ENCODE results near the gene RBM26.
"Not testable (repeated sequence)": the region's sequence is repeated elsewhere in the genome, so short reads cannot be mapped to it uniquely, and the experiment has no call there.

Gene RBM26

DNA sequence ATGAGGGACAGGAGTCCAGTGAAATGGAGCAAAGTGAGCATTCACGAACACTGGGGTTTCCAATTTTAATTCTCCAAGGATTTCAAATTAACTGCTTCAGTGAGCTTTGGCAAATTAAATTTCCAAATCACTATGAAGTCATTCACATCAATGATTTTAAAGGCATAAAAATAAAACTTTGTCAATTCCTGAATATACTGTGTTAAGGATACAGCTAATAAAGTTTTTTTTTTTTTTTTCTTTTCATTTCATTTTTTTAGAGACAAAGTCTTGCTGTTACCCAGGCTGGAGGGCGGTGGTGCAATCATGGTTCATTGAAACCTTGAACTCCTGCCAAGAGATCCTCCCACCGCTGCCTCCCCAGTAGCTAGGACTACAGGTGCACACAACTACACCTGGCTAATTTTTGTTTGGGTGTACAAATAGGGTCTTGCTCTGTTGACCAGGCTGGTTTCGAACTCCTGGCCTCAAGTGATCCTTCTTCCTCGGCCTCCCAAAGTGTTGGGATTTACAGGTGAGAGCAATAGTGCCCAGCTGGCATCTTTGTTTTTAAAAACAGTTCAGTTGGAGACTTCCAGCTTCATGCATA, 21.9 kb downstream of the RBM26 start:
- DNase-seq: no peak

- peak in 1 of 2 donors; percentile 27 for DNase-seq
Observed at GRCh38 chr13:79382545-79383275, 23.3 kb downstream of the RBM26 start.

DNA sequence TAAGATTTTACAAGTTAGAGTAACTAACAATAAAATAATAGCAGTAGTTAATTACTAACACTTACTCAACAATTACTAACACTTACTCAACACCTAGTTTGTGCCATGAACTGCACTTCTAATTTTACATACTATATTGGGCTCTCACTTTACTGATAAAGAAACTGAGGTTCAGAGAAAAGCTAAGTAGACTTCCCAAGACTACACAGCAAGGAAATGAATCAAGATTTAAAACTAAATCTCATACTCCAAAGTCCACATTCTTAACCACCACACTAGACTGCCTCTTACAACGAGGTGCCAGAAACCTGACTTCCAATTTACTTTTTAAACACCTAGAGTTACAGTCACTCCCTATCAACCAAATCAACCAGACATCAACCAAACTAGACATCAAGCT, 25.1 kb downstream of the RBM26 start:
- no peak for DNase-seq

- no peak for DNase-seq
Observed at GRCh38 chr13:79379274-79379673, 26.8 kb downstream of the RBM26 start.

DNA sequence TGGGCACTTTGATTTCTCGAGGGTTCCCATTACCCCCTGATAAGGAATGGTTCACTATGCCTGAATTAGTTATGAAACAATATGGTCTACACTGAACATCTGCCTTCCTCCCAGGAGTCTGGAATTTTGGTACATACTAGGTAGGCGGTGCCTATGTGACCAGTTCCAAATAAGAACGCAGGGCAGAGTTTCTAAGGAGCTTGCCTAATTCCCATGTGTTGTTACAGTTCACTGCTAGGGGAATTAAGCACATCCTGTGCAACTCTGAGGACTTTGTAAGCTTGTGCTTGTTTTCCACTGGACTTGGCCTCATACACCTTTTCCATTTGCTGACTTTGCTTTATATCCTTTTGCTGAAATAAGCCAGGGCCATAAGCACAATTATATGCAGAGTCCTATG, 29.2 kb downstream of the RBM26 start:
- DNase-seq: no peak

DNA sequence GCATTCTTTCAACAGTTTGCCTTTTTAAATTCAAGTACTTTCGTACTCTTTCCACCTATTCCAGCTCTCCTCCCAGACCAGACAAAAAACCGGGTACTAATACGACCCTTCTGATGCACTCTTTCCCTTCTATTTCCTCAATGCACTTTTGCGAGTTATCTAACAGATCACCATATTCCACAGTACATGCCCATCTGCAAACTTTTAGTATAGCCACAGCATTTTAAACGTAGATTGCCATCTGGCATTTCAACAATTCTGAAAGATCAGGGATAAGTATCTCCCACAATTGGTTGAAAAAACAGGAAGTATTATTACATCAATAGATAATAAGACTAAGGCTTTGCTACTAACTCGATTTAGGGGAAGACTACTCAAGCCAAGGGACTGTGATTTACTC, 31.5 kb downstream of the RBM26 start:
- no peak for DNase-seq

DNA sequence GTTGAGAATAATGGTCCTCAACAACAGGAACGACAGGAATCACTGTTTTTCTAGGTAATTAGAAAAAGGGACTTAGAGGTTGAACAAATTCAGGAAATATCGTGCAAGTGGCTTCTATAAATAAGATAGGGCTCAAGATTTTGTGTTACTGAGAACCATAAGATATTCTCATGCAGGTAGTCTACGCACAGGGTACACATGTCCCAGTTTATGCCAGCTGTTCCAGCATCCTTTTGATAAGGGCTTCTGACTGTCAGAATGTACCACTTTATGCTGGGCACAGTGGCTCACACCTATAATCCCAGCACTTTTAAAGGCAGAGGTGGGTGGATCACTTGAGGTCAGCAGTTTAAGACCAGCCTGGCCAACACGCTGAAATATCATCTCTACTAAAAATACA, 32.1 kb downstream of the RBM26 start:
- DNase-seq: no peak

DNA sequence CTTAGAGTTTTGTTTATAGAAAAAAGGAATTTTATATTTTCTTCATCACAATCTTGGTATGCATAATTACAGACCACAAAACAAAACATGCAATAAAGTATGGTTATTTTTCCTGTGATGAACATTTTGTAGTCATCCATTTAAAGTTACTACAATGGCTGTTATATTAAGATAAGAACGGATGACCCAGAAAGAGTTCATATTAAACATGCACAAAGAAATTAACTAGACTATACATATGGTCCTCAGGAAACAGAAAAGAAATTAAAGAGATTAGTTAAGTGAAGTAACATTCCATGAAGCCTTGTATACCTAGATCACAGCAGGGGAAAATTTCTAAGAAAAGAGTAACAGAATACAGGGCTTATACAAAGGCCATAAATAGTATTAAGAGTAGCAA, 36.8 kb downstream of the RBM26 start:
- no peak for DNase-seq

GRCh38 chr13:79365981-79366380, 40.1 kb downstream of the RBM26 start:
- DNase-seq: no peak

DNA sequence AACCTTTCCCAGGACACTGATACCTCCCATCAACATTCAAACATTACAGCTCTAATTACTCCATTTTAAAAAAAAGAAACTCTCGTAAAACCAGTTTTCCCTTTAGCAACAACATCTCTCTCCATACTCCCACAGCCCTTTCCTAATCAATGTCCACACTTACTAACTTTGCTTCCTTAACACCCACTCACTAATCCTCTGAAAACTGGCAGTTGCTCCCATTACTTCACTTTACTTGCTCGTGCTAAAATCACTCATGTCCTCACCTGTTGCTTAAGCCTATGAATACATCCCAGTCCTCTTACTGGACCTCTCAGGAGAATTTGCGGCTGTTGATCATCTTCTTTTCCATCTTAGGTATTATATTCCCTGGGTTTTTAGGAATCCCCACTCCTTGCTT, 44.8 kb downstream of the RBM26 start:
- DNase-seq: no peak

DNA sequence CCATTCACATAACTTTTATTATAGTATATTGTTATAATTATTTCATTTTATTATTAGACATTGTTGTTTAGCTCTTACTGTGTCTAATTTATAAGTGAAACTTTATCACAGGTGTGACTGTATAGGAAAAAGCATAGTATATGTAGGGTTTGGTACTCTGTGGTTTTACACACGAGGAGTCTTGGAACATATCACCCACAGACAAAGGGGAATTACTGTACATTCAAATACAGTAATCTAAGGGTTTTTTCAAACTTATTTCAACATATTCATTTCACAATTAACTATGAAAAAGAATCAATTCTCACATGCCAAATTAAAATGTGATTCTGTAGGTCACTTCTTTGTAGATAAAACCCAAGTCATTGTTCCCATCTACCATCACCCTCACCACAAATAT, 46.0 kb downstream of the RBM26 start:
- DNase-seq: no peak

- no peak for DNase-seq
Observed at GRCh38 chr13:79359064-79359463, 47.0 kb downstream of the RBM26 start.

- DNase-seq: no peak
Observed at GRCh38 chr13:79354285-79354684, 51.8 kb downstream of the RBM26 start.

DNA sequence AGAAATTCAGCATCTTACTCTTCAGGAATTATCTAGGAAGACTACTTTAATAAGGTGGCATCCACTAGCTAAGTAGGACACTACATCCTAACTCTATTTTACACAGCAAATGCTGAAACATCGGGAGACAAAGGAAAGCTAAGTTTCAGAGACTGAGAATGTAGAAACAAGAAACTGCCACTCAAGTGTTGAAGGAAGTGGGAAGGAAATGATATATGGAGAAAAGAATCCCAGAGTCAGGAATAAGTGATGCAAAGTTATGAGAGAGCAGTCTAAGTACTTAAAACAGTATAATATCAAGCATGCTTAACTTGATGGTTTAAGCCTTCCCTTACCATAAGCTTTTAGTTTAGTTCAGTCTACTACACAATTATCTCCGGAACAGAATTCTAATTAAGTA, 52.4 kb downstream of the RBM26 start:
- DNase-seq: no peak

- no peak for DNase-seq
Observed at GRCh38 chr13:79352107-79352506, 53.9 kb downstream of the RBM26 start.

DNA sequence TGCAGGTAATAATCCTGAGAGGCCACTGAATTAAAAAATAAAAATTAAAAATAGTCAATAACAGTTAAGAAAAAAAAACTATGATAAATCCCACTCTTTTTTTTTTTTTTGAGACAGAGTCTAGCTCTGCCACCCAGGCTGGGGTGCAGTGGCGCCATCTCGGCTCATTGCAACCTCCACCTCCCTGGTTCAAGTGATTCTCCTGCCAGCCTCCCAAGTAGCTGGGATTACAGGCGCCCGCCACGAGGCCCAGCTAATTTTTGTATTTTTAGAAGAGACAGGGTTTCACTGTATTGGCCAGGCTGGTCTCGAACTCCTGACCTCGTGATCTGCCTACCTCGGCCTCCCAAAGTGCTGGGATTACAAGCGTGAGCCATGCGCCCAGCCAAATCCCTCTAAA, 56.4 kb downstream of the RBM26 start:
- DNase-seq: not testable (repeated sequence)

DNA sequence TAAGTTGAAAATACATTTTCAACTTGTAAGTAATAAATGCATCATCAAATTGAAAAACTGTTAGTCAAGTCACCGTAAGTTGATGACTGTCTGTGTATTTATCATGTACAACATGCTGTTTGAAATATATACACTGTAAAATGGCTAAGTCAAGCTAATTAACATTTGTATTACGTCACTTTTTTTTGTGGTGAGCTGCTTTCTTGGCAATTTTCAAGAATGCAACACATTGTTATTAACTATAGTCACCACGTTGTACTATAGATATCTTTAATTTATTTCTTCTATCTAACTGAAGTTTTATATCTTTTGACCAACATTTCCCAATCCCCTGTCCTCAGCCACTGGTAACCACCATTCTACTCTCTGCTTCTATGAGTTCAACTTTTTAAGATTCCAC, 57.0 kb downstream of the RBM26 start:
- no peak for DNase-seq

DNA sequence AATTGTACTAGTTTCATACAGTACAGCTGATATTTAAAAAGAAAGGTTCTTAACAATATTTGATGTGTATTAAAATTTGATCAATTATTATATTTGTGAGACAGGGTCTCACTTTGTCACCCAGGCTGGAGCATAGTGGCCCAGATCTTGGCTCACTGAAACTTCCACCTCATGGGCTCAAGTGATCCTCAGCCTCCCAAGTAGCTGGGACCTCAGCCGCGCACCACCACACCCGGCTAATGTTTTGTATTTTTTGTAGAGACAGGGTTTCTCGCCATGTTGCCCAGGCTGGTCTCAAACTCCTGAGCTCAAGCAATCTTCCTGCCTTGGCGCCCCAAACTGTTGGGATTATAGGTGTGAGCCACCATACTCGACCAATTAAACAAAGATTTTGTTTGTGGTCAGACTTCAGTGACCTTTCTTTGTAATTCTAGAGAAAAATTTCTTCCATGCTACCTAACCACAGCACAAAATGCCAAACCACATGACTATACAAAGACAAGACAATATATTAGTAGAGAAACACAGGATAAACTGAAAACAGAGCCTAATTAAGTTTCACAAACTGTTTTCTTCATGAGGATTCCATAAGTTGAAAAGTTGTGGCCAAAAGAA, 59.6 kb downstream of the RBM26 start:
- DNase-seq: no peak

GRCh38 chr13:79341202-79341601, 64.9 kb downstream of the RBM26 start:
- no peak for DNase-seq

- no peak for DNase-seq
Observed at GRCh38 chr13:79340490-79340889, 65.6 kb downstream of the RBM26 start.

DNA sequence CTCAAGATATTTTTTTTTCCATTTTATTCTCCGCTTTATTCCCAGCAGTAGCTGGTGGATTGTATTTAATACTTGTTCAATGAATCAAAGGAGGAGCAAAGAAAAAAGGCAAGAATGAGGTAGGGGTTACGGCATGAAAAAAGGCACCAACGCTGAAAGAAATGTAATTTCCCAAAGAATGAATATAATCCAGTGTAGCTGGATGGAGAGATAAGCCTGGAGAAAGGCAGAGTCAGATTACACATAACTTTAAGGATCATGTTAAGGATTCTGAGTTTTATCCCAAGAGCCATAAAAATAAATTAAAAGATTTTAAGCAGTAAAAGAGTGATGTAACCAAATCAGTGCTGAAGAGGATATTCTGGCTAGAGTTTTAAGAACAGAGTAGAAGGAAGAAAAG, 67.7 kb downstream of the RBM26 start:
- no peak for DNase-seq

DNA sequence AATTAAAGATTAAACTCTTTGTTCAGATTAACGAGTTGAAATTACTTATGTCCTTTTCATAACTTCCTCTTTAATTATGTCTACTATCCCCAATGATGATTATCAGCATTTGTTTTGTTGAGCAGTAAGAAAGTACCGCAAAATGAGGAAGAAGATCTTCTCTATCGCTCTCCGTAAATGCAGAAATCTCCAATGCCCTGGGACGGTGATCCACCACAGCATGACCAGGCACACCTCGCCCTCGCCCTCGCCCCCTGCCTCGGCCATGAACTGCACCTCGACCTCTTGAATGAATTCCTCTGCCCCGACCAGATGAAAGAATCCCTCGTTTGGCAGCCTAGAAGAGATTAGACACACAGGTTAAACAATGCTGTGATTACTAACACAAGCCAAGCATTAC, 69.1 kb downstream of the RBM26 start:
- DNase-seq: no peak

- no peak for DNase-seq
Observed at GRCh38 chr13:79328510-79328909, 77.5 kb downstream of the RBM26 start.

- DNase-seq: no peak
Observed at GRCh38 chr13:79320433-79320832, 85.6 kb downstream of the RBM26 start.

GRCh38 chr13:79318664-79319063, 87.4 kb downstream of the RBM26 start:
- no peak for DNase-seq

Data from CD4-positive, alpha-beta T cell treated with Interferon alpha-2 for 1 hour (primary cell).